HuH-7 (cell line): Measurements from ENCODE around the gene LPP.

ENCODE experiments used
- DNase-seq: peaks from one replicate; pipeline ENCODE4 v3.0.0; 2011; ENCODE audit warnings: low spot score

LPP gene

DNA sequence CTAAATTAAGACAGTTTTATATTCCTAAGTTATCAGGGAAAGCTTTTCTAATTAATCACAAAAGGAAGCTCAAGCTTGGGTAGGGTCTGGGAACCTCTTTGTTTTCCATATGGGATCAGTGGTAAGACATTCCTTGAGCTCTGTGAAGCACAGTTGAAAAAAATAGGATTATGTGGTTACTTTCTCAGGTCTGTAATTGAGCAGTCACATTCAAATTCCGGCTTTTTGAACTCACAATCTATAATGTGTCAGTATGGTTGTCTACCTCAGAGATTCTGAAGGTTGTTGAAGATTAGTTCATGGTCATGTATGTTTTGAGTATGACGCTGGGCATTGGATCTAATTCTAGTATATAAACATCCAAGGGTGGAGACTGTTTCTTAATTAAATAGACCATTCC lies 364.5 kb downstream of the LPP start:
- DNase-seq = no peak

DNA sequence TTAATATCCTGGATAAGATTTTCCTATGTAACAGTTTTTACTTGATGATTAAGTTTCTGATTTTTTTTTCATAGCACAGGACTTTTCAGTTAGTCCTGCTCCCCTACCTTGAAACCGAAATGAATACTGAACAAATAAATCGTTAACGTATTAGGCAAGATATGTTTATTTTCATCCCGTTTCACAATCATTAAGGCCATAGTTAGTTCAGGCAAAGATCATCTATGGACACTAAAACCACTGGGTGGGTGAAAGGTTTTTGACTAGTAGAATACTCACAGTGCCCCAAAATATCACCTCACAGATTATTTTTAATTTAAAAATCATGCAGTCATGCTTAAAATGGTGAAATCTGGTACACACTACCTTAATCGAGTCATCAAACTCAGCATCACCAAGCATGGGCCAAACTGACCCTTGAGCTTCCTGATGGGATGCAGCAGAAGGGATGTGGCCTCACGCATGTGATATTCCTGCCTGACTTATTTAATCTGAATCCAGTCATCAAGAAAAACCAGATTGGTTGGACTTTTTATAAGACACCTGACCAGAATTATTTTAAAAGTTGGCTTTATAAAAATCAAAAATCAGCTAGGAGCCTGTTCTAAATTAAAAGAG lies 365.0 kb downstream of the LPP start:
- DNase-seq = peak; percentile 26

DNA sequence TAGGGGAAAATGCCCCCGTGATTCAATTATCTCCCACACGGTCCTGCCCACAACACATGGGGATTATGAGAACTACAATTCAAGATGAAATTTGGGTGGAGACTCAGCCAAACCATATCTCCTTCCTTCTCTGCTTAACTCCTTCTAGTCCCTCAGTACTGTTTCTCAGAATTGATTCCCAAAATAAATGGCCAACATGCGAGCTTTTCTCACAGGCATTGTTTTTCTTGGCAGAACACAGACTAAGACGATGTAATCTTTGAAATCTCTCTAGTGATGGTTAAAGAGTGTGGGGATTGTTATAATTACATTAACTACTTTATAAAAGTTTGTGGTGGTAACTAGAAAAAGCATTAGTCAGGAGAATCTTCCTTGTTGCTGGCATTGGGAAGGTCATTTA lies 366.5 kb downstream of the LPP start:
- no peak for DNase-seq

DNA sequence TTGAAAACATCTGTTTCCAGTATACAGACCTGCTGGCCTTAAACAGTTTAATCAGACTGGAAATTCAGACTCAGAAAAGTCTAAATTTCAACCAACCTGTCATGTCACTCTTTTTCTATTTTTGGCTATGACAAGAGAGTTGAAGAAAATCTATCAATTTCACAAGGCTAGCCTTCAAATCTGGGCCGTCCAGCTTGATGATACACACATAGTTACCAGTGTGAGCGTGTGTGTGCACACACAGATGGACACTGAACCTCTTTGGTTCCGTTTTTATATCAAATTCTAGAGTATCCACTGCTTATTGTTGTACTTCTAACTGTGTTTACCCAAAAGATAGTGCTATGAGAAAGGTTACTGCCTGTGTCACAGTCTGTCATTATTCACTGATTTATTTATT lies 368.2 kb downstream of the LPP start:
- DNase-seq = no peak

DNA sequence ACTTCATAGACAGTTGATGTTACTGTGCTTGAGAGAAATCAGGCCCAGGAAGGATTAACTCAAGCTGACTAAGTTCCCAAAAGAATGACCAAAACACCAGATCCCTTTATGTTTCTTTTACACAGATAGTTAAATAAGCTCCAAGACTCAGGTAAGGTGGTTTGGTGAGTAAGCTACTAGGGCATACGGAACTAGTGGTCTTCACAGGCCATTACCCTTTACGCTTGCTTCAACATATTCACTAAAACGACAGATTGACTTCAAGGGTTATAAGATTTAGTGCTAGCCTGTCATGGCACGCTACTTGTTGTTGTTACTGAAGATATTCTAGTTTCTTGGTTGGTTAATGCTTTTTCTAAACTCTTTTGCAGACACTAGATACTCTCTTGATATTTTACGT lies 369.3 kb downstream of the LPP start:
- DNase-seq = no peak

DNA sequence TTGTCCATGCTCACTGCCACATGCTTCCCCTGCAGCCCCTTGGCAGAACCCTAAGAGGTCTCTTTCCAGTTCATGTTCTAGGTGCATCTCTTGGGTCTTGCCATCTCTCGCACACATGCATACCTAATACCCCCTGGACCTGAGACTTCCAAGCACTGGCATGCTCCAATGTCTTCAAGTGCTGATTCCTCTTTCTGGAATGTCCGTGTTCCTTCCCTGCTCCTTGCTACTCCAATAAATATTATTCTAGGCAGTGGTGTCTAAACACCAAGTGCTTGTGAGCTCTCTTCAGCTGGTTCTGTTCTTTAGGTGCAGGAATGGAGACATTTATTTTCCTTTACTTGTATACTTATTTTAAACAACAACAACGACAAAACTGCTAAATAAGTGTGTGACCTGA lies 370.1 kb downstream of the LPP start:
- no peak for DNase-seq

DNA sequence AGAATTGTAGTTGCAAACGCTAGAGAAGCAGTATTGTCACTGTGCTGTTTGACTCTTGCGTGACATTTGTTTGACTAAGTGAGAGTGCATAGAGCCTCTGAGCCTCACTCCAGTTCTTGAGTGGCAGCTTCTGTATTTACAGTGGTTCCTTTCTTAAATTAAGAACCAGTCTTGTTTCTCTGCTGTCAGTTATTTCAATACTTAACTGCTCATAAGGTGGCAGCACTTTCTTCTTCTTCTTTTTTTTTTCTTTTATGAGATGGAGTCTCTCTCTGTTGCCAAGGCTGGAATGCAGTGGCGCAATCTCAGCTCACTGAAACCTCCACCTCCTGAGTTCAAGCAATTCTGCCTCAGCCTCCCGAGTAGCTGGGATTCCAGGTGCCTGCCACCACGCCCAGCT lies 372.1 kb downstream of the LPP start:
- no peak for DNase-seq

DNA sequence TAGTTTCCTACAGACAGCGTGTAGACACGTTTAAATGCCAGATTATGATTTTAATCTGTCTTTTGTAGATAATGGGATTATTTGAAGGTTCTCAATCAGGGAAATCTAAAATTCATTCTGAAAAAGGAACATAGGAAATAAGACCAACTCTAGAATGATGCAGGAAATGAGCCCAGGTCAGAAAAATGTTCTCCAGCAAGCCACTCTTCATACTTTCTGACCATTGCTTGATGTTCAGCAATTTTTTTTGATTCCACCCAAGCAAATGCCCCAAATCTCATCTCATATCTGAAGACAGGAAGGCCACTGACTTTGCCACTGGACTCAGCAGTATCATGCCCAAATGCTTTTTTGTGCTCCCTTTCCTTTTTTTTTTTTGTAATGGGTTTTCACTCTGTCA lies 373.4 kb downstream of the LPP start:
- DNase-seq = no peak

DNA sequence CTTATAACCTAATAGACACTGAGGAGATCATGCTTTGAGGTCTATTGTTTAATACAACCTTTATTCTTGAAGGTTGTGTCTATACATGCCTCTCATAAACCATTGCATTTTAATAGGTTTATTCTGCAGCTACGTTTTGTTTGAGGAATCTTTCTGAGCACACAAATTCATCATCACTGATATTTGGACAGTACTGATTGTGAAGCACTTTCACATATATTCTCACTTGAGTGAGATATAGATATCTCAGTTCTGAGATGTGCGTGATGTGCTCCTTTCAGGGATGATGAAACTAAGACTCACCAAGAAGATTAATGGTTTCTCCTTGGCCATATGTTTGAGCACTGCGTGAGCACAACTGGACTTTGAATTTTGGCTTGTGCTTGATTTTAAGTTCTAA lies 374.4 kb downstream of the LPP start:
- no peak for DNase-seq

DNA sequence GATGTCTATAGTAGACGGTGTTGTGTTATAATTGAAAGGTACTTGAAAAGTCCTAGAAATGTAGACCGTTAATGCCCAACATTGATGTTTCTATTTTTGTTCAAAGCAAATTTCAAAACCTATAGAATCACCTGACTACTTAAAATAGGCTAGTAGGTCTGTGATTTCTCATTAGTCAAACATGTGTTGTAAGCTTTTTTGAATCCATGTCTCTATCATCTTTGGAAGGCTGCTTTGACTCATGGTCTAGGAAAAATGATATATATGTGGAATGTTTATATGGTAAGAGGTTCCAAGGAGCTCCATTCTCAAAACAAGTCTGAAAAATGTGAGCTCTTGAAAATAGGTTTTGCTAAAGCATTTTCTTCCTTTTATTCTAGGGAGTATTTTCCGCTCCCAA lies 375.3 kb downstream of the LPP start:
- DNase-seq = no peak

DNA sequence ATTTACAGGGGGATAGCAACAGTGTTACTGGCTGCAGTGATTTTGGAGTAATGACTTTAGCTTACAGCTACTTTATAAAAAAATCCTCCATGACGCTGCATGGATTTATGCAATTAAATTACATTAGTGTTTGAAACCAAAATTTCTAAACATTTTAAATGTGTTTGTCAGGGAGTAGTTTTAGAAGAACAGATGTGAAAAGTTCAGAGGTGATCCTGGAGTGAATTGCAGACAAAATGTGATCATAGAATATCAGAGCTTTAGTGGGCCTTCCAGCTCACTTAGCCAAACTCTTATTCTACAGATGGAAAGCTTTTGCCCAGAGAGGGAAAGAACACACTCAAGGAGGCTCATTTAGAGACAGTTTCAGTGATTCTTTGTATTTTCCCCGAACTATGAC lies 376.3 kb downstream of the LPP start:
- no peak for DNase-seq

DNA sequence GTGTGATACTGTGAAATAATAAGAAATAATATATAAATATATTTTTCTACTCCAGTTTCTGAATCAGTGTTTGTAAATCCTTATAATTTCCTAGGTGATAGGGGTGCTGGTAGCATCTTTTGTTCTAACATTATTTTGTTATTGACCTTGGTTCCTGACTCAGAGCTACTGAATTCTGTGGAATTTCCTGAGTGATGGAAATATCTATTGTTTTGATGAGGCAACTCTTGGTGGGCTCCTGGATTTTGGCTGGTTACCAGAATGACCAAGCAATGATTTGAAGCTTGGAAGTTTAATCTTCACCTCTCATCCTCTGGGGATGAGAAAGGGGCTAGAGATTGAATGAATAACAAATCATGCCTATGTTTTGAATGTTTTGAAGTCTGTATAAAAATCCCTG lies 377.3 kb downstream of the LPP start:
- DNase-seq = no peak

DNA sequence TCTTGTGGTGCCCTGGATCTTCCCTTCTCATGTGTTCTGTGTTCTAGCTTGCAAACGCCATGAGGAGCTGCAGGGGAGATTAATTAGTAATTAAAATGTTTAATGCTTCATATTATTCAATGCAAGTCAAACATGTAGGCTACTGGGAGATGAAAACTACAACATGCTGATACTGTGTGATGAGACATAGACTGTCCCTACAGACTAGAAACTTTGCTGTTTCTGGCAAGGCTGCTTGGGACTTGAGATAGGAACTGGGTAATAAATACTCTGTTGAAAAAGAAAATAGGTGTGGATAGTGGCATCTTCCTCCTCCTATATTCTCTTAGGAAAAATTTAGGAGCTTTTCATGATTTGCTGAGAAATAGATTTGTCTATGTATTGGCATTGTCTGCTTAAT lies 379.2 kb downstream of the LPP start:
- DNase-seq = no peak

DNA sequence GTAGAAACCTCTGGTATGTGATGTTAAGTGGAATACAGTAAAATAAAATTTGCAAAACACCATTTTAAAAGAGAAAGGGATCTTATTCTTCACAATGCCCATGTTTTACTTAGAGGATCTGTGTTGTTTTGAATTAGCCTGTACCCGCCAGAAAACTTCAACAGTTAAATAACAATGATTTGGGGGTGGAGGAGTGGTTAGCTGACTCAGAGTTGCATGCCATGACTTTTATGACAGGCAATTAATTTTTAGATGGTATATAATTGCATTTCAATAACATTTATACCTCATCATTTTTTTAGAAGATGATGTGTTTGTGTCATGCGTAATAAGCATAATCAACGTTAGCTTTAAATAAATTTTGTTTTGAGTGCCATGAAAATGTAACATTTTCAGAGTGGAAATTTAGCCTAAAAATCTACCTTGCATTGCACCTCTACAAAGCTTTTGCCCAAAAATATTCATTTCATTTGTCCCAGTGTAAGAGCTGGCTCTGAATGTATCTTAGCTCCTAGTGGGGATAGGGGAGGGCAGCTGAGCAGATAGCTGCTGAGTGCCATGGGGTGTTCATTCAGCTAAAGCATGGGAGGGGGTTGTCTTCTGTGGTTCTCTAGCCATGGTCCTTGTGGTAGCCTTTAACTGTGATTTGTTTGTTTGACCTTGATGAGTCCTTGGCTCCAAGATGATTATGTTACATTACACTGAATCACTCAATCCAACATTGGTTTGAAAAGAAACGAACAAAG lies 379.8 kb downstream of the LPP start:
- no peak for DNase-seq

DNA sequence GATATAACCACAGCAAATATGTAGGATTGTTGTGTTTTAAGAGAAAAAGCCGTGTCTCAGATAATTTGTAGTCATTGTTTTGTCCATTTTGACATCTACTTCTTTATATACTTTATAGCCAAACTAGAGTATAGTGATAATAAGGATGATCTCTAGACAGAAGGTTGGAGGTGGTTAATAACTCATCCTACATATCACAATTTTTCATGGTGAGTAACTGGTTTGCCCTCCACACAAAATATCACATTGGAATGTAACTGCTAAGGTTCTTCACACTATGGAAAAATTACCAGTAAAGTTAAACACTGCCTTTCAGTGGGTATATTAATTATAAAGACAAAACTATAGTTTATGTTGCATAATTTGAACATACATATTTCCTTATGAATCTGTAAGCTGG lies 380.7 kb downstream of the LPP start:
- no peak for DNase-seq

DNA sequence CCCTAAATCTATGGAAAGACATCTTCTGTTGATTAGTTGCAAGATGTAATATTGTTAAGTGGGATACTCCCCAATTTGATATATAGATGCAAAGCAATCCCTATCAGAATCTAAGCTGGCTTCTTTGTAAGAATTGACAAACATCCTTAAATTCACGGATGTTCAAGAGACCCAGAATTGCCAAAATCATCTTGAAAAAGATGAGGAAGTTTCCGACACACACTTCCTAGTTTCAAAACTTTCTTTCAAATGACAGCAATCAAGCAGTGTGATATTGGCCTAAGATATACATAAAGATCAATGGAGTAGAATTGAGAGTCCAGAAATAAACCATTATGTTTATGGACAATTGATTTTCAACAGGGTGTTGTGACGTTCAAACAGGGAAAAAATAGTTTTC lies 383.6 kb downstream of the LPP start:
- DNase-seq = no peak

DNA sequence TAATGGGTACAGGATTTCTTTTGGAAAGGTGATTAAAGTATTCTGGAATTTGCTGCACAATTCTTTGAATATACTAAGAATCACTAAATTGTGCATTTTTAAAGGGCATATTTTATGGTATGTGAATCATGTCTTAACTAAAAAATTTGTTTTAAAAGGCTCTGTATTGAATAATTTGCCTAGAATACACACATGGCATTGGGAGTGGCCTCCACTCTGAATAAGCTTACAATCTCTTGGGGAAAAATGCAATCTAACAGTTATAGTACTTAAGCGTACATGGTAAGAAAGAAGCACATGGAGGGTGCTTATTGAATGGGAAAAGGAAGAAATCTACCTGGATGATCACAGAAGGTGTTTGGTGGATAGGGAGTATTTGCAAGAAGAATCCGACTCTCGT lies 385.1 kb downstream of the LPP start:
- DNase-seq = no peak

DNA sequence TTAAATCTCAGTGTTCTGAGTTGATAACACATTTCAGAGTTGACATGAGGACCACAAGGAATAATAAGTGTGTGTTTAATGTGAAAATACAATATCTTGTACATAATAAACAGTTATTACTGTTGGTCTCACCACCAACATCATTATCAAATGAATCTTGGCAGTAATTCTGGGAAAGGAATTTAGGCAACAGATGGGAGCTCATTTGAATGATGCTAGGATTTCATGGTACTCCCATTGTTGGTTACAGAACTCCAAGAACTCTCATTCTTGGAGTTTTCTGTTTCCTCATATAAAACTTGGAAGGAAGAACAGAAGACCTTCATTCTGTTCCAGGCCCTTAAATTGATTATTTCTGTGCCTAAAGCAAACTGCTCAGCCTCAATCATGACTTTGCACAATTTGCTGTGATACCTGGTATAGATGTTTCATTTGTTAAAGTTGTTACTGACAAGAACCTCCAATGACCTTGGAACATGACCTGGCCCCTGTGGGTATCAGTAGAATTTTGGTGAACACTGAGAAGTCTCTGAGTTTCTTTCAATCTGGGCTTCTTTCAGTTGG lies 385.8 kb downstream of the LPP start:
- no peak for DNase-seq

DNA sequence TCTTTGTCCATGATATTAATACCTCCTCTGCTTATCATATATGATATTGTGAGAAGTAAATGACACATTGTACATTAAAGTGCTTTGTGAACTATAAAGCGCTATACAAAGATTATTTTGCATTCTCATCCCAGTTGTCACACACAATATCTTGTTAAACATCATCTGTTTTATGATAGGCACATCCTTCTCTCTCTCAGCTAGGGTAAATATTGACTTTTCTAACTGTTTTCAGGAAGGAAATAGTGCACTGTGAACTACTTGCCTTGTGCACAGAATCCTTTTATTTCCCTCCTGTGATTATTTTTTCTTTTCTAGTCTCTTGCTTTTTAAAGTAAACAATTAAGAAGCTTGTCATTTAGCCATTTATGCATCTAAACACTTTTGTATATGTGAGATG lies 388.2 kb downstream of the LPP start:
- peak; percentile 15 for DNase-seq

DNA sequence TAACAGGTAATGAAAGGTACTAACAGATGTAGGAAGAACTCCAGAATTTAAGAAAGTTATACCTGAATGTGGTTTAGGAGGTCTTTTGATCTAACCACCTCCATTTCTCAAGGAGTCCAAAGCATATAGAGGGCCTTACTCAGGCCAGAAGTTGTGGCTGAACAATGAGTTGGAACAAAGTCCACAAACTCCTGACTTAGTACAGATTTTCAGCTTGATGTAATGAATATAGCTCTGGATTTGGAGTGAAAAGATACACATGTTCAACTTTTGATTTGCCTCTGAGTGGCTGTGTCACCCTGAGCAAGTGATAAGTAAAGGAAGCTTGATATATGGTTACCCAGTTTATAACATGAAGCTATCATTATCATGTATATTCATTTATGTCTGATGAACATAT lies 390.1 kb downstream of the LPP start:
- DNase-seq = no peak

DNA sequence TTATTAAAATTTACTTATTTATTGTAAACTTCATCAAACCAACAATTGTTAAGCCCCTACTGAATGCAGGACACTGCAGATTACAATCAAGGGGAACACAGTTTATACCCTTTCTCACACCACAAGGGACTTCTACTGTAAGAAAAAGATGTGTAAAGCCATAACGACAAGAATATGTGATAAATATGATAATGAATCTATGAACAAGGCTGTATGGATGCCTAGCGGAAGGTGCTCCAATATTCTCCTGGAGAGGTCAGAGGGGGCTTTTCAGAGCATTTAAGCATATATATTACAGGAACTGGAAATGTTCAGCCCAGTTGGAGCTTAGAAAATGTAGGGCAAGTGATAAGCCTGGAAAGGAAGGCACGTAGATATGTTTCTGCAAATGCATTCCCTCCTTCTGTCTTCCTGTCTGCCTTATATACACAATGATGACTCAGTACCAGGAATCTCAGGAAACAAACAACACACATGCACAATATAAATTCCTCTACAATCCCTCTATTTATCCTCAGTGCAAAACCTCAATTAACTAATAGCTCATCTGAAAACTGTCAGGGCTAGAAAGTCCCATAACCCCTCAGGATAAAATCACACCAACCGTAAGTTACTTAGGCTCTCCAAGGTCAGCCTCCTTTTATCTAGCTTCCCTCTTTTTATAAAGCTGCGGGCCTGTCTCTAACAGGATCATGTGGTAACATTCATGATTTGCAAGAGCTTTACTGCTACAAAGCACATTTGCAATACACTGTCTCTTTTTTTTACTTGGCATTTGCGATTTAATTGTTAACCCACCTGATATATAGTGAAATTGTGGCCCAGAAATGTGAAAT lies 393.1 kb downstream of the LPP start:
- no peak for DNase-seq

DNA sequence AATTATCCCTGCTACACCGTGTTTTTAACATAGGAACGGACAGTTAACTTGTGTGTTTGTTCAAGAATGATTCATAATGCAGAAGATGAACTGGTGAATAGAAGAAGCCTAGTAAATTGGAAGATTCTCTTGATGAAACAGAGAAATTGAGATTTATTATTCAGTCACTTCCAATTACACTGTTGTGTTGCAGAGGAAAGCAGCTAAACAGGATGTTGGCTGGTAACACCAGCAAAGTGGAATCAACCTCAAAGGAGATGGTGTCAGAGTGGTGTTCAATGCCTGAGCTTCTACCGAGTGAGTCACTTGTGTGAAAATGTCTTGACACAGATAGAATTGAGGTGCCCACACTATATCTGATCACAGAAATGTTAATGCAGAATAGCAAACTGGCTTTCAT lies 399.6 kb downstream of the LPP start:
- DNase-seq = no peak

DNA sequence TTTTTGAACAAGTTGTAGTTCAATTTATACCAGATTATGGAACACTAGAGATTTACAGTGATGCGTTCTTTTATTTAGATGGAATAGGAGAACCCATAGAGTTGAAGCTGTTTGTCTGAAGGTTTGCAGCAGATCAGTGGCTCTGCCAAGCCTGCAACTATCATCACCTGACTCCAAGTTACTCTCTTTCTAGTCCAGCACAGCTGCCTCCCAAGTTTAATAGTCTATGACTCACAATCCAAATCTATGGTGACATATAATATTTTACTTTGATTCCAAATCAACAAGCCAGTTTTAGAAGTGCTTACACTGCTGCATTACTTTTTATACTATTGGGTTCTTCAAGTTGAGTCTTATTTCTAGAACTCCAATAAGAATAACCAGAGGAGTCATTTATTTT lies 400.4 kb downstream of the LPP start:
- no peak for DNase-seq
